ENCODE results near the gene CES3. TPM values are rescaled to one million over a fixed set of nuclear protein-coding genes. Genes with fewer than 3 reads are reported as not detected.

Gene CES3

GRCh38 chr16:67016143-67016542 lies 55.1 kb downstream of the CES3 start:
- Histone ChIP-seq H3K9ac (ENCODE audit: low read depth, low read length) (no peak overlapping the region), H3K27me3 (ENCODE audit: control insufficient read depth, insufficient read depth, low read length) (no peaks in the 10 kb centered on the region), H3K4me2 (ENCODE audit: low read length) (no peak overlapping the region), H3K4me3 (ENCODE audit: low read length) (no peak overlapping the region), H3K36me3 (ENCODE audit: insufficient read depth, low read length) (no peaks in the 10 kb centered on the region), H3K4me1 (ENCODE audit: control insufficient read depth, insufficient read depth, low read length) (peaks cover 17% of the 10 kb centered on the region), H3K9me3 (replicated peaks; ENCODE audit: low read length) (no peaks in the 10 kb centered on the region)

- H3K9me3 ChIP-seq (replicated peaks; ENCODE audit: low read length), result no peaks in the 10 kb centered on the region
- H3K4me2 ChIP-seq (ENCODE audit: low read length), result no peak overlapping the region
- H3K27me3 ChIP-seq (ENCODE audit: control insufficient read depth, insufficient read depth, low read length), result no peaks in the 10 kb centered on the region
- peaks cover 17% of the 10 kb centered on the region for H3K4me1 ChIP-seq (ENCODE audit: control insufficient read depth, insufficient read depth, low read length)
- no peak overlapping the region for H3K9ac ChIP-seq (ENCODE audit: low read depth, low read length)
- no peak overlapping the region for H3K4me3 ChIP-seq (ENCODE audit: low read length)
- H3K36me3 ChIP-seq (ENCODE audit: insufficient read depth, low read length), result no peaks in the 10 kb centered on the region
These were observed 55.8 kb downstream of the CES3 start for GRCh38 chr16:67016681-67017420.

- no peaks in the 10 kb centered on the region for H3K27me3 ChIP-seq (ENCODE audit: control insufficient read depth, insufficient read depth, low read length)
- no peak overlapping the region for H3K9ac ChIP-seq (ENCODE audit: low read depth, low read length)
- peaks cover 17% of the 10 kb centered on the region for H3K4me1 ChIP-seq (ENCODE audit: control insufficient read depth, insufficient read depth, low read length)
- H3K4me3 ChIP-seq (ENCODE audit: low read length), result no peak overlapping the region
- H3K36me3 ChIP-seq (ENCODE audit: insufficient read depth, low read length), result no peaks in the 10 kb centered on the region
- no peak overlapping the region for H3K4me2 ChIP-seq (ENCODE audit: low read length)
- no peaks in the 10 kb centered on the region for H3K9me3 ChIP-seq (replicated peaks; ENCODE audit: low read length)
These were observed 56.3 kb downstream of the CES3 start for GRCh38 chr16:67017421-67017750.

GRCh38 chr16:67017810-67018488 lies 56.9 kb downstream of the CES3 start:
- Histone ChIP-seq H3K4me3 (ENCODE audit: low read length) (no peak overlapping the region), H3K4me2 (ENCODE audit: low read length) (no peak overlapping the region), H3K9ac (ENCODE audit: low read depth, low read length) (no peak overlapping the region), H3K9me3 (replicated peaks; ENCODE audit: low read length) (no peaks in the 10 kb centered on the region), H3K4me1 (ENCODE audit: control insufficient read depth, insufficient read depth, low read length) (peaks cover 20% of the 10 kb centered on the region), H3K27me3 (ENCODE audit: control insufficient read depth, insufficient read depth, low read length) (no peaks in the 10 kb centered on the region), H3K36me3 (ENCODE audit: insufficient read depth, low read length) (no peaks in the 10 kb centered on the region)

- no peaks in the 10 kb centered on the region for H3K9me3 ChIP-seq (replicated peaks; ENCODE audit: low read length)
- H3K4me1 ChIP-seq (ENCODE audit: control insufficient read depth, insufficient read depth, low read length), result peaks cover 7% of the 10 kb centered on the region
- no peaks in the 10 kb centered on the region for H3K27me3 ChIP-seq (ENCODE audit: control insufficient read depth, insufficient read depth, low read length)
- H3K4me3 ChIP-seq (ENCODE audit: low read length), result no peak overlapping the region
- H3K36me3 ChIP-seq (ENCODE audit: insufficient read depth, low read length), result no peaks in the 10 kb centered on the region
- H3K9ac ChIP-seq (ENCODE audit: low read depth, low read length), result no peak overlapping the region
- no peak overlapping the region for H3K4me2 ChIP-seq (ENCODE audit: low read length)
These were observed 58.1 kb downstream of the CES3 start for GRCh38 chr16:67019171-67019570.

GRCh38 chr16:67021321-67021720 lies 60.3 kb downstream of the CES3 start:
- H3K4me1 ChIP-seq (ENCODE audit: control insufficient read depth, insufficient read depth, low read length), result peaks cover 3% of the 10 kb centered on the region
- no peaks in the 10 kb centered on the region for H3K27me3 ChIP-seq (ENCODE audit: control insufficient read depth, insufficient read depth, low read length)
- no peak overlapping the region for H3K4me3 ChIP-seq (ENCODE audit: low read length)
- no peaks in the 10 kb centered on the region for H3K9me3 ChIP-seq (replicated peaks; ENCODE audit: low read length)
- no peak overlapping the region for H3K9ac ChIP-seq (ENCODE audit: low read depth, low read length)
- H3K36me3 ChIP-seq (ENCODE audit: insufficient read depth, low read length), result no peaks in the 10 kb centered on the region
- no peak overlapping the region for H3K4me2 ChIP-seq (ENCODE audit: low read length)

- Histone ChIP-seq H3K4me2 (ENCODE audit: low read length) (no peak overlapping the region), H3K4me3 (ENCODE audit: low read length) (no peak overlapping the region), H3K36me3 (ENCODE audit: insufficient read depth, low read length) (no peaks in the 10 kb centered on the region), H3K27me3 (ENCODE audit: control insufficient read depth, insufficient read depth, low read length) (no peaks in the 10 kb centered on the region), H3K4me1 (ENCODE audit: control insufficient read depth, insufficient read depth, low read length) (peaks cover 3% of the 10 kb centered on the region), H3K9ac (ENCODE audit: low read depth, low read length) (no peak overlapping the region), H3K9me3 (replicated peaks; ENCODE audit: low read length) (no peaks in the 10 kb centered on the region)
These were observed 61.6 kb downstream of the CES3 start for GRCh38 chr16:67022531-67023214.

- peaks cover 10% of the 10 kb centered on the region for H3K4me1 ChIP-seq (ENCODE audit: control insufficient read depth, insufficient read depth, low read length)
- H3K4me2 ChIP-seq (ENCODE audit: low read length), result no peak overlapping the region
- no peaks in the 10 kb centered on the region for H3K27me3 ChIP-seq (ENCODE audit: control insufficient read depth, insufficient read depth, low read length)
- no peak overlapping the region for H3K9ac ChIP-seq (ENCODE audit: low read depth, low read length)
- H3K36me3 ChIP-seq (ENCODE audit: insufficient read depth, low read length), result no peaks in the 10 kb centered on the region
- no peaks in the 10 kb centered on the region for H3K9me3 ChIP-seq (replicated peaks; ENCODE audit: low read length)
- H3K4me3 ChIP-seq (ENCODE audit: low read length), result no peak overlapping the region
These were observed 62.6 kb downstream of the CES3 start for GRCh38 chr16:67023689-67024088.

Small RNA genes within 50 kb of the gene (small RNA-seq; reads per million reads assigned to genes)
- gene RN7SL543P, result not detected
